ENCODE results near the gene PTGER2.

Gene PTGER2

GRCh38 chr14:52319919-52320318 lies 5.8 kb downstream of the PTGER2 start:
- H3K27me3 ChIP-seq (ENCODE audit: insufficient read depth, low read length, poor library complexity), result no peaks in the 10 kb centered on the region
- H3K9me3 ChIP-seq (ENCODE audit: insufficient read depth, low read length, severe bottlenecking), result peaks cover 15% of the 10 kb centered on the region
- no peak for TF ChIP-seq EZH2 (IDR thresholded peaks at IDR 0.05; ENCODE audit: borderline replicate concordance, low read depth, low read length, severe bottlenecking)
- TF ChIP-seq, protein P1, sequence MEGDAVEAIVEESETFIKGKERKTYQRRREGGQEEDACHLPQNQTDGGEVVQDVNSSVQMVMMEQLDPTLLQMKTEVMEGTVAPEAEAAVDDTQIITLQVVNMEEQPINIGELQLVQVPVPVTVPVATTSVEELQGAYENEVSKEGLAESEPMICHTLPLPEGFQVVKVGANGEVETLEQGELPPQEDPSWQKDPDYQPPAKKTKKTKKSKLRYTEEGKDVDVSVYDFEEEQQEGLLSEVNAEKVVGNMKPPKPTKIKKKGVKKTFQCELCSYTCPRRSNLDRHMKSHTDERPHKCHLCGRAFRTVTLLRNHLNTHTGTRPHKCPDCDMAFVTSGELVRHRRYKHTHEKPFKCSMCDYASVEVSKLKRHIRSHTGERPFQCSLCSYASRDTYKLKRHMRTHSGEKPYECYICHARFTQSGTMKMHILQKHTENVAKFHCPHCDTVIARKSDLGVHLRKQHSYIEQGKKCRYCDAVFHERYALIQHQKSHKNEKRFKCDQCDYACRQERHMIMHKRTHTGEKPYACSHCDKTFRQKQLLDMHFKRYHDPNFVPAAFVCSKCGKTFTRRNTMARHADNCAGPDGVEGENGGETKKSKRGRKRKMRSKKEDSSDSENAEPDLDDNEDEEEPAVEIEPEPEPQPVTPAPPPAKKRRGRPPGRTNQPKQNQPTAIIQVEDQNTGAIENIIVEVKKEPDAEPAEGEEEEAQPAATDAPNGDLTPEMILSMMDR (IDR thresholded peaks at IDR 0.05; ENCODE audit: borderline replicate concordance, extremely low read depth, low read length, poor library complexity, severe bottlenecking), result no peak
- peak overlapping the region; percentile 94; the same call in 1 of the 2 replicates for H3K4me2 ChIP-seq (ENCODE audit: insufficient read depth, low read length)
- peaks cover 53% of the 10 kb centered on the region for H3K4me1 ChIP-seq (ENCODE audit: insufficient read depth, low read length)
- peak overlapping the region; percentile 96 for H3K27ac ChIP-seq (ENCODE audit: low read length)
- H3K36me3 ChIP-seq (ENCODE audit: insufficient read depth, low read length), result peaks cover 36% of the 10 kb centered on the region
- H2AFZ ChIP-seq (ENCODE audit: low read depth, low read length), result no peak overlapping the region
- no peak for ATAC-seq (ENCODE audit: insufficient read depth, low read depth)
- peaks cover 7% of the 10 kb centered on the region; the same call in 1 of the 2 replicates for H4K20me1 ChIP-seq (ENCODE audit: insufficient read depth, low read length)
- H3K4me3 ChIP-seq (ENCODE audit: low read depth in 1 of 2, low read length in 2 of 2), result peak overlapping the region in 1 of 2 experiments; percentile 53; a peak in 1 of 4 replicates
- H3K9ac ChIP-seq (ENCODE audit: low read depth, low read length), result no peak overlapping the region
- DNase-seq, result no peak
- H3K79me2 ChIP-seq (ENCODE audit: insufficient read depth, low read length), result peaks cover 85% of the 10 kb centered on the region

GRCh38 chr14:52325126-52325525 lies 11.0 kb downstream of the PTGER2 start:
- H4K20me1 ChIP-seq (ENCODE audit: insufficient read depth, low read length), result 0 out of 2 replicates have a peak, but pooled peaks cover 4% of the 10 kb centered on the region
- no peak overlapping the region for H3K27ac ChIP-seq (ENCODE audit: low read length)
- H3K4me3 ChIP-seq (ENCODE audit: low read depth in 1 of 2, low read length in 2 of 2), result no peak overlapping the region
- H3K79me2 ChIP-seq (ENCODE audit: insufficient read depth, low read length), result peaks cover 52% of the 10 kb centered on the region
- H3K4me1 ChIP-seq (ENCODE audit: insufficient read depth, low read length), result peaks cover 11% of the 10 kb centered on the region; the same call in 1 of the 2 replicates
- H3K27me3 ChIP-seq (ENCODE audit: insufficient read depth, low read length, poor library complexity), result no peaks in the 10 kb centered on the region
- DNase-seq (no peak), ATAC-seq (ENCODE audit: insufficient read depth, low read depth) (peak; percentile 78)
- H3K9me3 ChIP-seq (ENCODE audit: insufficient read depth, low read length, severe bottlenecking), result peaks cover 15% of the 10 kb centered on the region
- H3K36me3 ChIP-seq (ENCODE audit: insufficient read depth, low read length), result peaks cover 72% of the 10 kb centered on the region
- H3K4me2 ChIP-seq (ENCODE audit: insufficient read depth, low read length), result no peak overlapping the region
- no peak for TF ChIP-seq EZH2 (IDR thresholded peaks at IDR 0.05; ENCODE audit: borderline replicate concordance, low read depth, low read length, severe bottlenecking)
- TF ChIP-seq, protein P1 (IDR thresholded peaks at IDR 0.05; ENCODE audit: borderline replicate concordance, extremely low read depth, low read length, poor library complexity, severe bottlenecking), result no peak
- no peak overlapping the region for H3K9ac ChIP-seq (ENCODE audit: low read depth, low read length)
- H2AFZ ChIP-seq (ENCODE audit: low read depth, low read length), result no peak overlapping the region

DNA sequence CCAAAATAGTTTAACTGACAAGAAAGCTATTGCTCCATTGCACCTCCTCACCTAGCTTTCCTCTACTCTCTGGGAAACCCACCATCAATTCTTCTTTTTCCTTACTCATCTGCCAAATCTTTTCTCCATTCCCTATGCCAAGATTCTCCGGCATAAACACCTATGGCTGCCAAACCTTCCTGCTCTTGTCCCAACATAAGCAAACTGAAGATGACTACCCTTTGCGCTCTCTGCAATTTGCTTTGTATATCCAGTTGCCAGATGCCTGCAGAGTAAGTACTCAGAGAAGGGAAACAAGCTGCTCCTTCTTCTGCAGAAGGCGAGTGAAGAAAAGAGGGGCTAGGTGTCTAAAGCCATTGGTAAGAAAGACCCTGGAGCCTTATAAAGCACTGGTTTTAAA lies 11.5 kb downstream of the PTGER2 start:
- Histone ChIP-seq H2AFZ (ENCODE audit: low read depth, low read length) (no peak overlapping the region), H3K36me3 (ENCODE audit: insufficient read depth, low read length) (peaks cover 70% of the 10 kb centered on the region), H3K9me3 (ENCODE audit: insufficient read depth, low read length, severe bottlenecking) (peaks cover 15% of the 10 kb centered on the region), H3K27me3 (ENCODE audit: insufficient read depth, low read length, poor library complexity) (no peaks in the 10 kb centered on the region), H3K9ac (ENCODE audit: low read depth, low read length) (no peak overlapping the region), H4K20me1 (ENCODE audit: insufficient read depth, low read length) (0 out of 2 replicates have a peak, but pooled peaks cover 4% of the 10 kb centered on the region), H3K79me2 (ENCODE audit: insufficient read depth, low read length) (peaks cover 47% of the 10 kb centered on the region), H3K4me1 (ENCODE audit: insufficient read depth, low read length) (peaks cover 10% of the 10 kb centered on the region; the same call in 1 of the 2 replicates), H3K4me2 (ENCODE audit: insufficient read depth, low read length) (no peak overlapping the region), H3K4me3 (ENCODE audit: low read depth in 1 of 2, low read length in 2 of 2) (no peak overlapping the region), H3K27ac (ENCODE audit: low read length) (0 out of 2 replicates have a peak overlapping the region, but pooled peaks have one; percentile 5)
- TF ChIP-seq, protein P1 (IDR thresholded peaks at IDR 0.05; ENCODE audit: borderline replicate concordance, extremely low read depth, low read length, poor library complexity, severe bottlenecking), result no peak
- no peak for TF ChIP-seq EZH2 (IDR thresholded peaks at IDR 0.05; ENCODE audit: borderline replicate concordance, low read depth, low read length, severe bottlenecking)
- ATAC-seq (ENCODE audit: insufficient read depth, low read depth) (no peak), DNase-seq (no peak)
